HG02571 (cell line): ENCODE results near the gene CCDC6.
"Not testable (repeated sequence)": the region's sequence is repeated elsewhere in the genome, so short reads cannot be mapped to it uniquely, and the experiment has no call there.

ENCODE experiments used
- ATAC-seq: cut with Tn5 transposase; IDR thresholded peaks from one replicate; pipeline ENCODE4 v1.9.1; 2021; ENCODE audit warnings: mild to moderate bottlenecking, moderate library complexity; ENCODE audit not compliant: unreplicated experiment

Gene CCDC6

GRCh38 chr10:59884893-59885292, 21.5 kb downstream of the CCDC6 start:
- not testable (repeated sequence) for ATAC-seq

GRCh38 chr10:59881640-59882039, 24.7 kb downstream of the CCDC6 start:
- ATAC-seq: no peak

- ATAC-seq: peak; percentile 64
Observed at GRCh38 chr10:59880971-59881510, 25.3 kb downstream of the CCDC6 start.

GRCh38 chr10:59880019-59880717, 26.2 kb downstream of the CCDC6 start:
- ATAC-seq: no peak

GRCh38 chr10:59879363-59879913, 26.9 kb downstream of the CCDC6 start:
- no peak for ATAC-seq

- ATAC-seq: no peak
Observed at GRCh38 chr10:59878915-59879314, 27.4 kb downstream of the CCDC6 start.

GRCh38 chr10:59878289-59878688, 28.1 kb downstream of the CCDC6 start:
- ATAC-seq: no peak

- no peak for ATAC-seq
Observed at GRCh38 chr10:59877191-59877671, 29.1 kb downstream of the CCDC6 start.

GRCh38 chr10:59876695-59877094, 29.7 kb downstream of the CCDC6 start:
- no peak for ATAC-seq

GRCh38 chr10:59876208-59876607, 30.1 kb downstream of the CCDC6 start:
- ATAC-seq: not testable (repeated sequence)

- peak; percentile 46 for ATAC-seq
Observed at GRCh38 chr10:59873896-59874295, 32.5 kb downstream of the CCDC6 start.

GRCh38 chr10:59872892-59873463, 33.4 kb downstream of the CCDC6 start:
- no peak for ATAC-seq

GRCh38 chr10:59870152-59870551, 36.2 kb downstream of the CCDC6 start:
- no peak for ATAC-seq

- ATAC-seq: no peak
Observed at GRCh38 chr10:59869594-59869940, 36.8 kb downstream of the CCDC6 start.

GRCh38 chr10:59868696-59869593, 37.4 kb downstream of the CCDC6 start:
- no peak for ATAC-seq

GRCh38 chr10:59867590-59867989, 38.8 kb downstream of the CCDC6 start:
- no peak for ATAC-seq

GRCh38 chr10:59865101-59865500, 41.3 kb downstream of the CCDC6 start:
- peak; percentile 79 for ATAC-seq

- ATAC-seq: no peak
Observed at GRCh38 chr10:59864141-59864962, 42.0 kb downstream of the CCDC6 start.

- ATAC-seq: no peak
Observed at GRCh38 chr10:59859570-59859969, 46.8 kb downstream of the CCDC6 start.

GRCh38 chr10:59857921-59858320, 48.4 kb downstream of the CCDC6 start:
- no peak for ATAC-seq
